Lower leg skin (tissue), 4 donors: ENCODE results near the gene EYA2. TPM values are rescaled to one million over a fixed set of nuclear protein-coding genes. Genes with fewer than 3 reads are reported as not detected.

Experiments
- DNase-seq, 2 donors: peaks; one replicate each; pipeline ENCODE4 v3.0.0-alpha.2; 2019; ENCODE audit warnings: low spot score in 2 of 2
- H3K4me3 ChIP-seq: fragments of 200-600 bp; sonication (generic); 2 replicates; pipeline ENCODE4 v1.5.1; 2017; ENCODE audit warnings: mild to moderate bottlenecking, low read depth; ENCODE audit not compliant: poor library complexity, severe bottlenecking
- POLR2A ChIP-seq, 2 donors: fragments of 450-650 bp; IDR thresholded peaks; one replicate each; pipeline ENCODE4 v1.6.1; 2016 to 2017; ENCODE audit warnings: antibody characterized with exemption in 2 of 2, mild to moderate bottlenecking in 1 of 2, moderate library complexity in 1 of 2
- WGBS, 2 donors: methylation state at CpG; one replicate each; pipeline ENCODE4 v1.1.5; 2018; 5-methylcytosine and 5-hydroxymethylcytosine counted together
- intact Hi-C: fragments of 100-400 bp; cut with DNase I; formaldehyde crosslinking; loops from one replicate; pipeline ENCODE4 v1.15.0; 2023; ENCODE audit warnings: low total_unique reads
- total RNA-seq, 4 donors: library from RNA; depleted of rRNA; stranded (reverse); fragments of >200 nt; gene quantifications; one replicate each; pipeline ENCODE4 v1.1.0, GENCODE V29; 2016
- TF ChIP-seq, protein P1 (sequence below), 3 donors: fragments of 450-650 bp; IDR thresholded peaks; one replicate each; pipeline ENCODE4 v1.5.1; 2016; ENCODE audit warnings: antibody characterized with exemption in 3 of 3, mild to moderate bottlenecking in 3 of 3, moderate library complexity in 2 of 3

The EYA2 gene
- total RNA-seq, 4 donors from 2014 or later, result 0.63 to 6.1 (median 3.3) TPM

DNA sequence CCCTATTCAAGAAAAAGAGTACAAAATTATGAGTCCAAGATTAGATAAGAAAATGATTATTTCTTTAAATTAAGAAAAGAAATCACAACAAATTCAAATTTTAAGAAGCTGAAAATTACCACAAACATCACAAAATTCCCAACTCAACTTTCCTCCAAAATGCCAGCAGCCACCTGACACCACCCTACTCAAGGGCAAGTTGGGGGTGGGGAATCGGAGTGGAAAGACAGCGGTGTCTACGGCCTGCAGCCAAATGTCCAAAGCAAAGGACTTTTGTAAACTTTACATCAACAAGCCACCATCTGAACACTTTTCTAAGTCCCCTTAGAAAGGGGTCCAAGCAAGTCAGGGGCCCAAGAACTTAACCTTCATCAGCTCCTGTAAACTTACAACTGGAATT is 1.6 kb upstream of the EYA2 start:
- no peak for DNase-seq
- intact Hi-C loops, result no loop called here
- TF ChIP-seq POLR2A (IDR thresholded peaks at IDR 0.05), result no peak
- TF ChIP-seq, protein P1, sequence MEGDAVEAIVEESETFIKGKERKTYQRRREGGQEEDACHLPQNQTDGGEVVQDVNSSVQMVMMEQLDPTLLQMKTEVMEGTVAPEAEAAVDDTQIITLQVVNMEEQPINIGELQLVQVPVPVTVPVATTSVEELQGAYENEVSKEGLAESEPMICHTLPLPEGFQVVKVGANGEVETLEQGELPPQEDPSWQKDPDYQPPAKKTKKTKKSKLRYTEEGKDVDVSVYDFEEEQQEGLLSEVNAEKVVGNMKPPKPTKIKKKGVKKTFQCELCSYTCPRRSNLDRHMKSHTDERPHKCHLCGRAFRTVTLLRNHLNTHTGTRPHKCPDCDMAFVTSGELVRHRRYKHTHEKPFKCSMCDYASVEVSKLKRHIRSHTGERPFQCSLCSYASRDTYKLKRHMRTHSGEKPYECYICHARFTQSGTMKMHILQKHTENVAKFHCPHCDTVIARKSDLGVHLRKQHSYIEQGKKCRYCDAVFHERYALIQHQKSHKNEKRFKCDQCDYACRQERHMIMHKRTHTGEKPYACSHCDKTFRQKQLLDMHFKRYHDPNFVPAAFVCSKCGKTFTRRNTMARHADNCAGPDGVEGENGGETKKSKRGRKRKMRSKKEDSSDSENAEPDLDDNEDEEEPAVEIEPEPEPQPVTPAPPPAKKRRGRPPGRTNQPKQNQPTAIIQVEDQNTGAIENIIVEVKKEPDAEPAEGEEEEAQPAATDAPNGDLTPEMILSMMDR (IDR thresholded peaks at IDR 0.05), result no peak
- no peak overlapping the region for H3K4me3 ChIP-seq
- WGBS, 2 donors, result 91 to 96% methylated on average over 3 of the region's 3 CpGs

DNA sequence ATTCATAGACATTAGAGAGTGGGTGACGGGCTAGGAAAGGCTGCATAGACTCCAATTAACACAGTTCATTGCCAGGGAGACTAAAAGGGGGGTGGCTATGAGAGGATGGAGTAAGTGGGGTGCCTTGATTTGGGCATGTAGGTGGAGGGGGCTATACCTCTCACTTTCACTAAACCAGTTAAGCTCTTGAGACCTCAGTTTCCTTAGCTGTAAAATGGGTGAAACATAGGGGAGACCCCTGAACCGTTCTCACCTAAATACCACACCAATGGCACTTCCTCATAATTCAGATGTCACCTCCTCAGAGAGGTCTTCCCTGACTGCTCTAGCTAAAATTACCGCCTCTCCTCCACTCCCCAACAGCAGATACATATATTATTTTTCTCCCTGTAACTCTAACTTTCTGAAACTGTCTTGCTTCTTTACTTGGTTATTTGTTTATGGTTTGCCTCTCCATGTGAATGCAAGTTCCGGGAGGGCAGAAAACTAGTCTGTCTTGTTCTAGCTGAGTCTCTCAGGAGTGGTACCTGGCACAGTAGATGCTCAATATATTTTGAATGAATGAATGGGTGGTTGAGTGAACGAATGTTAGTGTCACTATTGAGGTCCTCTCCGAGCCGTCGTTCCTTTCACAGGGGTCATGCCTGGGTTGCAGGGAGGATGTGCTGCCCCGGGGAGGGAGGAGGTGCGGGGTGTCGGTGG is 615 bp upstream of the EYA2 start:
- no peak for TF ChIP-seq POLR2A (IDR thresholded peaks at IDR 0.05)
- TF ChIP-seq, protein P1 (IDR thresholded peaks at IDR 0.05), result no peak
- 23 to 24% methylated on average over 10 to 11 of the region's 11 CpGs for WGBS, 2 donors
- DNase-seq, result no peak
- no peak overlapping the region for H3K4me3 ChIP-seq
- intact Hi-C loops, result no loop called here

DNA sequence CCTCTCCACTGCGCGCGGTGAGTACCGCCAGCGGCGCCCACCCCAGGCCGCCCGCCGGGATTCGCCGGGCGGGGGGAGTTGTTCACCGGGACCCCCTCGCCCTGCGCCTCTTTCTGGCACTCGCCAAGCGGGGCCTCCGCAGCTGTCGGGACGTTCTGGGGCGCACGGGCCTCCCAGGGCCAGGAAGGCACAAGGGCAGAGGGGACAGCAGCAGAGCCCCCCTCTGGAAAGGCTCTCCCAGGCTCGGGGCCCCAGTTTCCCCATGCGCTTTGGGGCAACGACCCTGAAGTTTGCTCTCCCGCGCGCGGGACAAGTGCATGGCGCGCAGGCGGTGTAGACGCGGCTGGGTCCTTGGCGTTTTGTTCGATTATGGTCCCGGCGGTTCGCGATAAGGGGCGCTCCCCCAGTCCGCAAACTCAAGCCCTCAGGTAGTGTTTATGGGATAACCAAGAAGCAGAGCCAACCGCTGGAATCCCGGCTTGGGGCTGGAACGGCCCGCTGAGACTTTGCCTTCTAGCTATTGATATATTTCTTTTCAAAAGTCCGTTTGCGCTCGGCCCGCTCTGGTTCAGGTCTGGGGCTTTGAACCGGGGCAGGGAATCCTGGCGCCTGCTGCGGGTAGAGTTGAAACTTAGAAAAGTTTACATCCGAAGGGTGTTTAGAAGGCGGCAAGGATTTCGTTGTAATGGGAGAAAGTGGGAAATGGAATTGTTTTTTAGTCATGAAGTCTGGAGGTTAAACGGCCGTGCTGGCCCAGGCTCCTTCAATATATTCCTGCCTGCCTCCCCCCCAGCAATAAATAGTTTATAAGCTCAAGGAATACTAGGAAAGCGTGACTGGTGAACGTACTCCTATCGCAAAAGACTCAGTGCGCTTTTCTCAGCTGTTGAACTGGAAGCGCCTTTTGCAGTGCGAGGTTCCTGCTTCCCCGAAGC is 595 bp downstream of the EYA2 start:
- DNase-seq, result peak in 1 of 2 donors; percentile 83
- WGBS, 2 donors, result 1 to 4% methylated on average over 34 to 40 of the region's 65 CpGs
- H3K4me3 ChIP-seq, result peak overlapping the region; percentile 29
- intact Hi-C loops, result no loop called here
- no peak for TF ChIP-seq POLR2A (IDR thresholded peaks at IDR 0.05)
- TF ChIP-seq, protein P1 (IDR thresholded peaks at IDR 0.05), result no peak

DNA sequence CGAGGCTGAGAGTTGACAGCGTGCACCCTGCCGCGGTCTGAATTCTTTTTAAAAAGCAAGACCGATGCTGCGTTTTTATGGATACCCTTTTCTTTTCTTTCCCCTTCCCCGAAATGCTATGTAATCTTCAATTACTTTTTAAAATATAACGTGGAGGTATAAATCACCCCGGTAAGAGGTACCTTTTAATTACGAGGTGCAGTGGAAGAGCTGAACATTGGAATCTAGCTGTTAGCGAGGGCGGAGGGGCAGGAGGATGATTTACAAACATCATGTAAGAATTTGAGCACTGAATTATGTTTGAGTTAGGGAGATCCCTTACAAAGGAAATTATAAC is 1.2 kb downstream of the EYA2 start:
- 5 to 6% methylated on average over 12 of the region's 12 CpGs for WGBS, 2 donors
- no peak for TF ChIP-seq POLR2A (IDR thresholded peaks at IDR 0.05)
- TF ChIP-seq, protein P1 (IDR thresholded peaks at IDR 0.05), result no peak
- no peak overlapping the region for H3K4me3 ChIP-seq
- intact Hi-C loops, result no loop called here
- no peak for DNase-seq

DNA sequence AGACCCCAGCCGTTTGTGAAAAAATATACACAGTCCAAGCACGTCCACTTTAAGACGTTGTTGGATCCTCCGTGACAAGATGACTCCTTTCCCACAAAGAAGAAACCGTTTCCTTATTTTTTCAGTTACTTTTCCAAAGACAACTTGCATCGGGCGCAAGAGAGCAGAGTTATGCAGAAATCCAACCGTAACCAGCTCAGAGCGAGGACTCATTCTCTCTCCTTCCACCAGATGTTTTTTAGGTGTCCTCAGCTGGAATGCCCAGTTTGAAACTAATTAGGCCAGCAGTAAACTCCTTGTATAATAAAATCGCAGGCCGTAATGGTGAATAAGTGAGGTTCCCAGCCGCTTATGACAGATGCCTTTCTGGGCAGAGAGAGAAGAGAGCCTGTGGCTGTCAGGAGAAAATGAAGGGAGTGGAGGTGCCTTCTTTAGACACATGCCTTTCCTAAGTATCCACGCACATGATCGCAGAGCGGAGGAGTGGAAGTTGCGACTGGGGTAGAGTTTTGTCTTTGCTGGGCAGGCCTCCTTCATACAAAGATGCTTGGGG is 2.8 kb downstream of the EYA2 start:
- DNase-seq, result no peak

More for the DNA sequence above, 2.8 kb downstream of the EYA2 start:
- intact Hi-C loops, result no loop called here
- WGBS, 2 donors, result 54 to 63% methylated on average over 16 of the region's 16 CpGs
- TF ChIP-seq, protein P1 (IDR thresholded peaks at IDR 0.05), result no peak
- no peak for TF ChIP-seq POLR2A (IDR thresholded peaks at IDR 0.05)
- no peak overlapping the region for H3K4me3 ChIP-seq
